Non-pigmented ciliary epithelial cell (primary cell): Measurements from ENCODE around the gene SPN.
"Not testable (repeated sequence)": the region's sequence is repeated elsewhere in the genome, so short reads cannot be mapped to it uniquely, and the experiment has no call there.

Experiments
- DNase-seq: peaks from one replicate; pipeline ENCODE4 v3.0.0-alpha.2; 2010; ENCODE audit warnings: low read depth

The SPN gene

GRCh38 chr16:29663016-29663806 lies at the start of gene SPN:
TSS of gene SPN (plus strand) at chr16:29663247. CDS start at chr16:29663729, 482 bp downstream.
- no peak for DNase-seq

- DNase-seq: not testable (repeated sequence)
These were observed 49.6 kb upstream of the SPN start for GRCh38 chr16:29613307-29614057.

- DNase-seq: not testable (repeated sequence)
These were observed 48.2 kb upstream of the SPN start for GRCh38 chr16:29614691-29615314.

GRCh38 chr16:29616127-29616526 lies 46.9 kb upstream of the SPN start:
- not testable (repeated sequence) for DNase-seq

GRCh38 chr16:29620591-29620990 lies 42.5 kb upstream of the SPN start:
- not testable (repeated sequence) for DNase-seq

GRCh38 chr16:29622738-29623137 lies 40.3 kb upstream of the SPN start:
- not testable (repeated sequence) for DNase-seq

- not testable (repeated sequence) for DNase-seq
These were observed 39.8 kb upstream of the SPN start for GRCh38 chr16:29623253-29623652.

- not testable (repeated sequence) for DNase-seq
These were observed 37.9 kb upstream of the SPN start for GRCh38 chr16:29625114-29625513.

GRCh38 chr16:29626778-29627331 lies 36.2 kb upstream of the SPN start:
- not testable (repeated sequence) for DNase-seq

GRCh38 chr16:29627661-29628075 lies 35.4 kb upstream of the SPN start:
- not testable (repeated sequence) for DNase-seq

- DNase-seq: not testable (repeated sequence)
These were observed 34.3 kb upstream of the SPN start for GRCh38 chr16:29628707-29629106.

GRCh38 chr16:29629318-29629717 lies 33.7 kb upstream of the SPN start:
- DNase-seq: not testable (repeated sequence)

GRCh38 chr16:29631658-29632057 lies 31.4 kb upstream of the SPN start:
- DNase-seq: not testable (repeated sequence)

GRCh38 chr16:29635902-29636301 lies 27.1 kb upstream of the SPN start:
- not testable (repeated sequence) for DNase-seq

- DNase-seq: not testable (repeated sequence)
These were observed 26.7 kb upstream of the SPN start for GRCh38 chr16:29636368-29636767.

GRCh38 chr16:29638751-29639150 lies 24.3 kb upstream of the SPN start:
- DNase-seq: not testable (repeated sequence)

GRCh38 chr16:29641561-29641960 lies 21.5 kb upstream of the SPN start:
- DNase-seq: no peak

- DNase-seq: no peak
These were observed 19.5 kb upstream of the SPN start for GRCh38 chr16:29643596-29643995.

- DNase-seq: no peak
These were observed 18.6 kb upstream of the SPN start for GRCh38 chr16:29644338-29644857.

GRCh38 chr16:29644973-29645693 lies 17.9 kb upstream of the SPN start:
- no peak for DNase-seq

GRCh38 chr16:29645694-29646187 lies 17.3 kb upstream of the SPN start:
- no peak for DNase-seq
